Kidney epithelial cell (primary cell): ENCODE data around the gene PLXNC1. TPM values are rescaled to one million over a fixed set of nuclear protein-coding genes. Genes with fewer than 3 reads are reported as not detected.

ENCODE experiments used
- DNase-seq: peaks from one replicate; pipeline ENCODE4 v3.0.0-alpha.2; 2010; ENCODE audit warnings: low read depth
- H3K27me3 ChIP-seq: 2 replicates; pipeline ENCODE4 v1.6.0; 2011; ENCODE audit warnings: low read length; ENCODE audit not compliant: control insufficient read depth, insufficient read depth
- H3K36me3 ChIP-seq: 2 replicates; pipeline ENCODE4 v1.5.1; 2011; ENCODE audit warnings: low read length; ENCODE audit not compliant: control insufficient read depth, insufficient read depth
- H3K4me3 ChIP-seq: 2 replicates; pipeline ENCODE4 v1.5.1; 2011; ENCODE audit warnings: low read depth, mild to moderate bottlenecking, control low read depth, low read length
- total RNA-seq: library from RNA; depleted of rRNA; stranded (reverse); fragments of >200 nt; gene quantifications from 2 replicates; pipeline ENCODE4 v1.2.3, GENCODE V29; 2015
- TF ChIP-seq, protein P1 (sequence below): IDR thresholded peaks from 2 replicates; pipeline ENCODE4 v1.5.1; 2011; ENCODE audit warnings: mild to moderate bottlenecking, moderate library complexity, low read length, control low read depth, inconsistent platforms; ENCODE audit not compliant: insufficient read depth, poor library complexity, severe bottlenecking

The PLXNC1 gene
- total RNA-seq, 1 donor from 2014 or later = 0.21 TPM

DNA sequence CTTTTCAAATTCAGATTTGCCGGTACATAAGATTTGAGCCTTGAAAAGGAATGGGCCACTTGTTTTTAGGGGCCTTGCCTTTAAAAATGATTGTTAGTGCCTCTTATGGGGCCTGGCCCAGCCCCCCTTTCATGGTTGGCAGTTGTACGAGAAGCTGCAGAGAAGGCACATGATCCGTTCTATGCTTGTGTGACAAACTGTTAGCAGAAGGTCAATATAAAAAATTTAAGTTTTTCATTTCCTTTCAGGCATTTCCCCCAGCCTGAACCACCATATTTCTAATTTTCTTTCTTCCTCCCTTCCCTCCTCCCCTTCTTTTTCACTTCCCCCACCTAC lies 119.1 kb downstream of the PLXNC1 start:
- TF ChIP-seq, protein P1, sequence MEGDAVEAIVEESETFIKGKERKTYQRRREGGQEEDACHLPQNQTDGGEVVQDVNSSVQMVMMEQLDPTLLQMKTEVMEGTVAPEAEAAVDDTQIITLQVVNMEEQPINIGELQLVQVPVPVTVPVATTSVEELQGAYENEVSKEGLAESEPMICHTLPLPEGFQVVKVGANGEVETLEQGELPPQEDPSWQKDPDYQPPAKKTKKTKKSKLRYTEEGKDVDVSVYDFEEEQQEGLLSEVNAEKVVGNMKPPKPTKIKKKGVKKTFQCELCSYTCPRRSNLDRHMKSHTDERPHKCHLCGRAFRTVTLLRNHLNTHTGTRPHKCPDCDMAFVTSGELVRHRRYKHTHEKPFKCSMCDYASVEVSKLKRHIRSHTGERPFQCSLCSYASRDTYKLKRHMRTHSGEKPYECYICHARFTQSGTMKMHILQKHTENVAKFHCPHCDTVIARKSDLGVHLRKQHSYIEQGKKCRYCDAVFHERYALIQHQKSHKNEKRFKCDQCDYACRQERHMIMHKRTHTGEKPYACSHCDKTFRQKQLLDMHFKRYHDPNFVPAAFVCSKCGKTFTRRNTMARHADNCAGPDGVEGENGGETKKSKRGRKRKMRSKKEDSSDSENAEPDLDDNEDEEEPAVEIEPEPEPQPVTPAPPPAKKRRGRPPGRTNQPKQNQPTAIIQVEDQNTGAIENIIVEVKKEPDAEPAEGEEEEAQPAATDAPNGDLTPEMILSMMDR = no peak
- H3K36me3 ChIP-seq = no peaks in the 10 kb centered on the region
- H3K4me3 ChIP-seq = no peak overlapping the region
- no peaks in the 10 kb centered on the region for H3K27me3 ChIP-seq
- DNase-seq = no peak

DNA sequence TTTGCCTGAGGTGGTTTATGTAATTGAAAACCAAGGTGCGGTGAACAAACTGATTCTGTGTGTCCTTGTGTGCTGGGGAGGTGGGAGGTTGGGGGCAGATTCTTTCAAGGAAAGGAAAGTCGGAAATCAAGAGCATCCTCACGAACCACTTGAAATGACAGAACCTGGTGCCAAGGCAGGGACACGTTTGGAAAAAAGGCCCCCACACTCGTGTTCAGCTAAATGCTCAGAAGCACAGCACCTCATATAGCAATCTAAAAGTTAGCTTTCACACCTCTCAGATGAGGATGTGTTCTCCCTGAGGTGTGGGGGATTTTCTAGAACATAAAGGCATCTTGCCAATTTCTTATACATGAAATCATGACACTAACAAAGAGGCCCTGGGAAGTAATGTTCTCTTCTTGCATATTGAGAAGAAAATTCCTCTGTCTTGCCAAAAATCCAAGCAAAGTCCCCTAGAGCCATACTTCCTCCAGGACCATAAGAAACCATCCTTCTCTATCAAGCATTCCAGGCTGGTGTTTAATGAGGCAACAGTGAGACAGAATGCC lies 119.6 kb downstream of the PLXNC1 start:
- no peak for DNase-seq
- no peaks in the 10 kb centered on the region for H3K36me3 ChIP-seq
- TF ChIP-seq, protein P1 = no peak
- H3K4me3 ChIP-seq = no peak overlapping the region
- H3K27me3 ChIP-seq = no peaks in the 10 kb centered on the region

DNA sequence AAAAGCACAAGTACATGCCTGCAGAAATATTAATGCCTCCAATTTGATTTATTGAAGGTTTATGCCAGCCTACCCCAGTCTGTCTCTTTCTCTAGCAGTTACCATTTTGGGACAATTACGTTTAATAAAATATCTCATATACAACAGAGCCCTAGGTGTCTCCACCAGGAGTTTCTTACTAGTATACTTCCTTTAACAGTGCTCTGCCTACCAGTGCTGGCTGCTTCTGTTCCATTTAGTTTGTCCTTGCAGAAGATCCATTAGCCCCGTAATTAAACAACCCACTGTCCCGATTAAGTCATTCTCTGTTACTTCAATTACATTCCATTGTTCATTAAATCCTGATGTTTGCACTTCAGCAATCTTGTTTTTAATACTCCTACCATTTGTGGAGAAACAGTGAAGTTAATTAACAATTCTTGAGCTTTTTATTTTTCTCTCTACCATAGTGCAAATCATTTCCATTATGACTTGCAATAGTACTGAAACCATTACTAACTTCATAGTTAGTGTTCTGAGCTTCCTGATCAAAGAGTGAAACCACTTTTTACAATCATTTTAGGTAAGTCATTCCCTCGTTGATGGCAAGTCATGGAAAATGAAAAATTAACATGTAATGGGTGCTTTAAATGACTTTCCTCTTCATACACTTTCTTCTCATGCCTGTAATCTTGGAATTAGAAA lies 121.1 kb downstream of the PLXNC1 start:
- no peak overlapping the region for H3K4me3 ChIP-seq
- TF ChIP-seq, protein P1 = no peak

DNA sequence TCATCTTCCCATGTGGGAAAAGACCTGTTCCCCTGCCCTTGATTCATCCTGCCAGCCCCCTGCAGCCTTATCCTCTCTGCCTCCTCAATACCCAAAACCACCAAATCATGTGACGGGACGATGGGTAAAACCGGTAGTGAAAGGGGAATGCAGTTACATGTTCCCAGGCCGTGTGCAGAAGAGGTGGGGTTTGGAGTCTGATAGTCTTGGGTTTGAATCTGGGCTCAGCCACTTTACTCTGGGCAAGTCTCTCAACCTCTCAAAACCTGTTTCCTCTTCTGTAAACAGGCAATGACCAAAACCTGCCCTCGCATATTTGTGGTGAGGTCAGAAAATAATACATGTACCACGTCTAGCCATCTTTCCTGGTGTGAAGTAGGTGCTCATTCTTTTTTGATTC lies 123.0 kb downstream of the PLXNC1 start:
- DNase-seq = no peak
- TF ChIP-seq, protein P1 = no peak
- Histone ChIP-seq H3K4me3 (no peak overlapping the region), H3K36me3 (no peaks in the 10 kb centered on the region), H3K27me3 (no peaks in the 10 kb centered on the region)

More for the DNA sequence above, 121.1 kb downstream of the PLXNC1 start:
- H3K36me3 ChIP-seq = no peaks in the 10 kb centered on the region
- DNase-seq = no peak
- H3K27me3 ChIP-seq = no peaks in the 10 kb centered on the region

DNA sequence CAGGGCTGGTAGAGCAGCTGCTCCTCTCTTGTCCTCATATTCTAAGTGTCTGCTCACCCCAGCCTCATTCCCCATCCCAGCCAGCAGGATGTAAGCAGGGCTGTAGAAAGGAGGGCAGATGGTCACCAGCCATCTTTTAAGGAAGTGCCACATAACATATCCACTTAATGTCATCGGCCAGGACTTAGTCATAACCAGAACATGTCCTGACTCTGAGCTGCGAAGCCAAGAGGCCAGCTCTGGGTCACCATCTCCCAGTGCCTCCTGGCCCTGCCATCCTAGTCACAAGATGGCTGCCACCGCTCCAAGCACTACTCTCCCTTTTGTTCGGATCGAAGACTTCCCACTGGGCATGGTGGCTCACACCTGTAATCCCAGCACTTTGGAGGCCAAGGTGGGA lies 123.9 kb downstream of the PLXNC1 start:
- H3K27me3 ChIP-seq = no peaks in the 10 kb centered on the region
- TF ChIP-seq, protein P1 = no peak
- DNase-seq = no peak
- no peaks in the 10 kb centered on the region for H3K36me3 ChIP-seq
- H3K4me3 ChIP-seq = no peak overlapping the region

DNA sequence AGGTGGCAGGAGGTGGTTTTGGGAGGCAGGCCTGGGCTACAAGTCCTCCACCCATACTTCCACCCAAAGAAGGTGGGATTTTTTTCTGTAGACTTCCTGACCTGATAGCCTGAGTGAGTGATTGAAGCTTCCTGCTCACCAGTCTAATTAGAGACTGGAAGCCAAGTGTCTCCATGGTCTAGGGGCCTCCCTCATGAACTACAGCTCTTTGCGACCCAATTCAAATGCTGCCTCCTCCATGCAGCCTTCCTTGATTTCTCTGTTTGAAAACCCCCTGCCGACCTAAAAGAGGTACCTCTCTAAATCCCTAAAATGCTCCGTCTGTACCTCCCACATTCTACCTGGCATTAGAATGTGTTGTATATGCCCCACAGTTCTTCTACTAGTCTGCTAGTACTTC lies 124.9 kb downstream of the PLXNC1 start:
- no peak overlapping the region for H3K4me3 ChIP-seq

More for the DNA sequence above, 124.9 kb downstream of the PLXNC1 start:
- TF ChIP-seq, protein P1 = no peak
- H3K27me3 ChIP-seq = no peaks in the 10 kb centered on the region
- no peaks in the 10 kb centered on the region for H3K36me3 ChIP-seq
- DNase-seq = no peak
